ENCODE results near the gene ASB18.
A peak's percentile ranks its signal among the peaks of the same experiment; 100 is the strongest.

The ASB18 gene

DNA sequence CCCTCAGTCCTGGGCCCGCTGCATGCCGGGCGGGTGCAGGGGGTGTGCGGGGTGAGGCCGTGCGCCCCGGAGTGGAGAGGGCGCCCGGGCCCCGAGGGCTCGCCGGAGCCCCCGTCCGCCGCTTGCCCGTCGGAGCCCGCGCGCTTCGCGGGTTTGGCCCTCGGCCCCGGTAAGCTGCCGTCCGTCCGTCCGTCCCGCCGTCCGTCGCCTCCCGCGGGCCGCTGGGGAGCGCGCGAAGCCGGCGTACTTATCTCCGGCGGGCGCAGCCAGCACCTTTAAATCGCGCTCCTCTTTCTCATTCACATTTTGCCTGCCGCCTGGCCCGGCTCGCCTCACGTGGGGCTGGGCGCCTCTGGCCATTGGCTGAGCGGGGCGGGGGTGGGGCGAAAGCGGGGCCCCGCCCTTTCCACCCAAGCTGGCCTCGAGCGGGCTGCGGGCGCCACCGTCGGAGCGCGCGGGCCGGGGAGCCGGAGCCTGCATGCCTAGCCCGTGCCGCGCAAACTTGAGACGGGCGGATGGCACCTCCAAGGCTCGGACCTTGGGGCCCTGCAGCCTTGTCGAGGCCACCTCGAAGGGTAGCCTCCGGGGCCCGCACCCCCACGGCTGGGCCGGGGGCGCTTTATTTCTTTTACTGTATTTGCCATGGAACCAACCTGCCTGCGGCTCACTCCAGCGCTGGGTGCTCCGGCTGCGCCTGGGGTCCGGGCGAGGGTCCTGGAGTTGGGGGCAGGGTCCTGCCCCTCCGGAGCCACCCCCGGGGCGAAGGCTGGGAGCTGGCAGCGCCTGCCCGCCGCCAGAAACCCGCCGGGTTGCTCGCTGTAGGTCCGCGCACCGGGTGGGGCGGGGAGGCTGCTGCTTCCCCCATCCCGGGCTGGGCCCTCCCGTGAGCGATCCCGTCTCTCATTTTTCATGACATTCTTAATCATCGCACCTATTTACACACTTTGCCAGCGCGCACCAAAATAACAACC, 95.8 kb downstream of the ASB18 start, which contains the start of gene GBX2:
Gene GBX2, minus strand, starts transcription at position 277 of the 971 bp plus-strand sequence. CDS start 415 bp downstream, outside the sequence.
- no peak for DNase-seq (ENCODE audit: low read depth)
- TF ChIP-seq, protein P1, sequence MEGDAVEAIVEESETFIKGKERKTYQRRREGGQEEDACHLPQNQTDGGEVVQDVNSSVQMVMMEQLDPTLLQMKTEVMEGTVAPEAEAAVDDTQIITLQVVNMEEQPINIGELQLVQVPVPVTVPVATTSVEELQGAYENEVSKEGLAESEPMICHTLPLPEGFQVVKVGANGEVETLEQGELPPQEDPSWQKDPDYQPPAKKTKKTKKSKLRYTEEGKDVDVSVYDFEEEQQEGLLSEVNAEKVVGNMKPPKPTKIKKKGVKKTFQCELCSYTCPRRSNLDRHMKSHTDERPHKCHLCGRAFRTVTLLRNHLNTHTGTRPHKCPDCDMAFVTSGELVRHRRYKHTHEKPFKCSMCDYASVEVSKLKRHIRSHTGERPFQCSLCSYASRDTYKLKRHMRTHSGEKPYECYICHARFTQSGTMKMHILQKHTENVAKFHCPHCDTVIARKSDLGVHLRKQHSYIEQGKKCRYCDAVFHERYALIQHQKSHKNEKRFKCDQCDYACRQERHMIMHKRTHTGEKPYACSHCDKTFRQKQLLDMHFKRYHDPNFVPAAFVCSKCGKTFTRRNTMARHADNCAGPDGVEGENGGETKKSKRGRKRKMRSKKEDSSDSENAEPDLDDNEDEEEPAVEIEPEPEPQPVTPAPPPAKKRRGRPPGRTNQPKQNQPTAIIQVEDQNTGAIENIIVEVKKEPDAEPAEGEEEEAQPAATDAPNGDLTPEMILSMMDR (conservative IDR thresholded peaks at IDR 0.05; ENCODE audit: low read depth, low read length) = no peak
- peak within 1 kb of the TSS; percentile 4 for H3K4me3 ChIP-seq (ENCODE audit: low read length)

DNA sequence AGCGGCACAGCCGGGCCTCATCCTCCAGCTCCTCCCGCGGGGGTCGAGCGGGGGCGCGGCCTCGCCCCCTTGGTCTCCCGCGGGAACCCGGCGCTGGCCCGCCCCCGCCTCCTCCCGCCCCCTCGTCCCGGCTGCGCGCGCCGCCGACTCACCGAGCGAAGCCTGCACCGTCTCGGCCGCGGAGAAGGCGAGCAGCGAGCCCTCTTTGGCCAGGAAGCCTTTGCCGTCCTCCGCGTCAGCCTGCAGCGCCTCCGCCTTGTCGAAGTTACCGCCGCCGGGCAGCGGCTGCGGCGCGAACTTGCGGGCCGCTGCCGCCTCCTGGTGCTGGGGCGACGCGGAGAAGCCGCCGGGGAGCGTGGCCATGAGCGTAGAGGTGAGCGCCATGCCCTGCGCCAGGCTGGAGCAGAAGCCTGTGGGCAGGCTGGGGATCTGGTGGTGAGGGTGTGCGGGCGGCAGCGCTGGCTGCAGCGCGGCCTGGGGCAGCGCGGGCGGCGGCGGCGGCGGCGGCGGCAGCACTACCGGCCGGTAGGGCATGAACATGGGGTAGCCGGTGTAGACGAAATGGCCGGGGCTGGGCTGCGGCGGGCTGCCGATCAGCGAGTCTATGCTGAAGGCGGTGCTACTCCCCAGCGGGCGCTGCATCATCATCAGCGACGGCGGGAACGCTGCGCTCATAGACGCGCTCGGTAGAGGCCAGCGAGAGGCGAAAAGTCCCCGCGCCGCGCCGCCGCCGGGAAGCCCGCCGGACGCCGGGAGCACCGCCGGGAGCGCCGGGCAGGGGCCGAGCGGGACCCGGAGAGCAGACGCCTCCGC, 96.7 kb downstream of the ASB18 start:
- DNase-seq (ENCODE audit: low read depth) = no peak
- peak overlapping the region; percentile 4 for H3K4me3 ChIP-seq (ENCODE audit: low read length)
- TF ChIP-seq, protein P1 (conservative IDR thresholded peaks at IDR 0.05; ENCODE audit: low read depth, low read length) = peak; percentile 22

DNA sequence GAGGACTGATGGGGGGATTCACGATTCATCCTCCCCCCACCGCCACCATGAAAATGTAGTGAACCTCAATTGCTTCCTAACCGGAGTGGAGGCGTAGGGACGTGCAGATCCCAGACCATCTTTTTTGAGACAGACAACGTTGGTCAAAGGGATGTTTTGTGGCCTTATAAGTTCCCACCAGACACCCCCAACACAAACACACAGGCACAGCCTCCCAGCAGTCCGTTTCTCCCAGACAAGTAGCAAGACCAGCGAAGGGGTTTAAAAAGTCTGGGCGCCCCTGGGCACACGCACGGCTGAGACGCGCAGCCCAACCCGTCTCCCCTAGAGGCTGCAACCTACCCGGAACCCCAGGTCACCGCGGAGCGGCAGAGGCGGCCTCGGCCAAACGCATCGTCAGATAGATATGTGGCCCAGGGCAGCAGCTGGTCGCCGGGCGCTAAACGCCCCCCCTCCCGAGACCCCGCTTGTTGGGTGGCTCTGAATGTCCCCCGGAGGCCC, 97.4 kb downstream of the ASB18 start:
- TF ChIP-seq, protein P1 (conservative IDR thresholded peaks at IDR 0.05; ENCODE audit: low read depth, low read length) = no peak
- no peak overlapping the region for H3K4me3 ChIP-seq (ENCODE audit: low read length)
- DNase-seq (ENCODE audit: low read depth) = no peak

DNA sequence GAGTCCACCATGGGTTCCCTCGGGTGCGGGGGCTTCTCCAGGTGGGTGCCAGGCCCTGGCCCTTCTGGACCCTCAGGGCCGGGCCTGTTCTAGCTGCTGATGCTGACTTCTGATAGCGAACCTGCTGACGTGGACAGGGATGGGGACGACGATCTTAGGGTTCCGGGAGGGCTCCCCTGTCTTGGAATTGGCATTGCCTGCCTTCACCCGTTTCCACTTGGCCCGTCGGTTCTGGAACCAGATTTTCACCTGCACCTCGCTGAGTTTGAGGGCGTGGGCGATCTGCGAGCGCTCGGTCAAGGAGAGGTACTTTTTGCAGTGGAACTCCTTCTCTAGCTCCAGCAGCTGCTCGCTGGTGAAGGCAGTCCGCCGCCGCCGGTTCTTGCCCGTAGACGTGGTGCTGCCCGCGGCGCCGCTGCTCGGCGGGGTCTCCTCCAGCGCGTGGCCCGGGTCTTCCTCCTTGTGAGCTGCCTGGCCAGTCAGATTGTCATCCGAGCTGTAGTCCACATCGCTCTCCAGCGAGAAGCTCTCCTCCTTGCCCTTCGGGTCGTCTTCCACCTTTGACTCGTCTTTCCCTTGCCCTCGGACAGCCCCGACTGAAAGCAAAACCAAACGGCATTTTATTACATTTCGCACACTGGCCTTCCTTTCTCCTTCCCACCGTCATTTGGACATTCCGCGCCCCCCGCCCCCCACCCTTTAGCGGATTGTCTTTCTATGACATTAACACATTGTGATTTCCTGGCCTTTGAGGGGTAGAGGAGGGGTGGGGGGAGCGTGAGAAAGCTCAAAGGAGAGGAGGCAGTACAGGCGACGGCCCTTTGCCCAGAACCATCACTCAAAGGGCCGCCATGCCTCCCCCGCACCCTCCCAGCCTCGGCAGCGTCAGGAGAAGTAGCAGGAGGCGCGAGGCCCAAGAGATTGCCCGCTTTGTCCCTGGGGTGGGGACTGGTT, 98.1 kb downstream of the ASB18 start:
- no peak overlapping the region for H3K4me3 ChIP-seq (ENCODE audit: low read length)
- TF ChIP-seq, protein P1 (conservative IDR thresholded peaks at IDR 0.05; ENCODE audit: low read depth, low read length) = no peak
- DNase-seq (ENCODE audit: low read depth) = no peak

DNA sequence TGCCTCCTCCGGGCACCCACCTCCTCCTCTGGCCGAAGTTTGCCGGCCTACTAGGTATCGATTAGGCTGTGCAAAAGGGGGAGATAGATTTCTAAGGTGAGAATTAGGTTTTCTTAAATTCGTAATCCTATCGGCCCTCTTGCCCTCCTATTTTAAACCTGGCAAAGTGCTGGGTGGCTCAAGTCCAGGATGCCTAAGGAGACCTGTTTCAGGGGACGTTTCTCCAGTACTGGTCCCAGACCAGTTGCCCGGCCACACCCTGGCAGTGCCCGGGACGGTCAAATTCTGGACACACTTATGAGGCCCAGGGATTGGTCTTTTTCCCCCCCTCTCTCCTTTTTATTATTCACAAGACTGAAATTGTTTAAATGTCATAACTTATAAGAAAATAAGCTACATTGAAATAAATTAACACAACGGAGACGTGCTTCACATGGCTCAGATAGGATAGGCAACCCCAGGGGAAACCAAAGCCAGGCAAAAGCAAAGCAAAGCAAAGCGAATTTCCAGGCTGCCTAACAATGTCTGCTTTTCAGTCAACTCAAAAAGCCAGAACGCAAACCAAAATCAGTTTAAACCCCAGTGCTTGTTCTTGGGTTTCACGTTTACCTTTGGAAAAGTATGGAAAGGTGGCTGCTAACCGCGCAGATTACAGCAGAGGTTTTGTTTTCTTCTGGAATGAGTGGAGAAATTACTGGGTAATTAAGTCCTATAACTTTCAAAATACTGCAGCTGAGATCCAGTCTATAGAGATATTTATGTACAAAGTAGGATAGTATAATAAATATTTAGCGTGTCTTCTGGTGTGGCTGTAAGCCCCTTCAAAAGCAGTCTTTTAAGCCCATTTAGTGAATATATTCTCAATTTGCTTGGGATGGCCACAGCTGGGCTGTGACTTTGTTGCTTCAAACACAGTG, 99.0 kb downstream of the ASB18 start:
- H3K4me3 ChIP-seq (ENCODE audit: low read length) = peak overlapping the region; percentile 12
- no peak for DNase-seq (ENCODE audit: low read depth)
- TF ChIP-seq, protein P1 (conservative IDR thresholded peaks at IDR 0.05; ENCODE audit: low read depth, low read length) = no peak
